ENCODE data around the gene RASAL2. TPM values are rescaled to one million over a fixed set of nuclear protein-coding genes. Genes with fewer than 3 reads are reported as not detected.

Gene RASAL2
- total and polyA plus RNA-seq, 11 donors: 6.2 to 112 (median 39.9) TPM

DNA sequence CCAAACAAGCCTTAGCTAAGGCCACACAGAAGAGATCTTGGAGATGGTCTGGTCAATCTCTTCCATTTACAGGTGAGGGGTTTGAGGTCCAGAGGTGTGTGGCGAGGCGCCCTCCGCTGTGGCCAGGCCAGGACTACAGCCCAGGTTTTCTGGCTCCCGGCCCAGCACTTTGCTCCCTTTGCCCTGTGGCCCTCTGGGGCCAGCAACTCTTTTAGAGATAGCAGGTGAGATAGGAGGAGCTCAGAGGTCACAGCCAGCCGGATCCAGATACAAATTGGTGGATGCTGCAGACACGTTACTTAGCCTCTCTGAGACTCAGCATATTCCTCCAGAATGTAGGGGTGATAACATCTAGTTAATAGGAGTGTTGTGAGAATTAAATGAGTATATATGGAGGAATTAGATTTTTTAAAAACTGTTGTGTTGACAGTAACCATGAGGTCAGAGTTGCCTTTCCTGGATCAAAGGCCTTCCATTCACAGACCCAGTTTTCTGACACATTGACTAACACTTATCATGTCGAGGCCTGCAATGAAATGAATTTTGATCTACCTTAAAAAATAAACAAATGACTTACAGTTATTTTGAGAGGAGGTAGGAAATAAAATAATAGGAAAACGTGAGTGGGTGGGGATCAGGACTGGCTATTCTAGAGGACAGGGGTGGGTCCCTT is 435.6 kb downstream of the RASAL2 start:
- no peak for TF ChIP-seq POLR2A (IDR thresholded peaks at IDR 0.05)
- TF ChIP-seq, protein P1, sequence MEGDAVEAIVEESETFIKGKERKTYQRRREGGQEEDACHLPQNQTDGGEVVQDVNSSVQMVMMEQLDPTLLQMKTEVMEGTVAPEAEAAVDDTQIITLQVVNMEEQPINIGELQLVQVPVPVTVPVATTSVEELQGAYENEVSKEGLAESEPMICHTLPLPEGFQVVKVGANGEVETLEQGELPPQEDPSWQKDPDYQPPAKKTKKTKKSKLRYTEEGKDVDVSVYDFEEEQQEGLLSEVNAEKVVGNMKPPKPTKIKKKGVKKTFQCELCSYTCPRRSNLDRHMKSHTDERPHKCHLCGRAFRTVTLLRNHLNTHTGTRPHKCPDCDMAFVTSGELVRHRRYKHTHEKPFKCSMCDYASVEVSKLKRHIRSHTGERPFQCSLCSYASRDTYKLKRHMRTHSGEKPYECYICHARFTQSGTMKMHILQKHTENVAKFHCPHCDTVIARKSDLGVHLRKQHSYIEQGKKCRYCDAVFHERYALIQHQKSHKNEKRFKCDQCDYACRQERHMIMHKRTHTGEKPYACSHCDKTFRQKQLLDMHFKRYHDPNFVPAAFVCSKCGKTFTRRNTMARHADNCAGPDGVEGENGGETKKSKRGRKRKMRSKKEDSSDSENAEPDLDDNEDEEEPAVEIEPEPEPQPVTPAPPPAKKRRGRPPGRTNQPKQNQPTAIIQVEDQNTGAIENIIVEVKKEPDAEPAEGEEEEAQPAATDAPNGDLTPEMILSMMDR (IDR thresholded peaks at IDR 0.05): no peak
- Histone ChIP-seq H3K27me3 (no peaks in the 10 kb centered on the region), H3K4me1 (peaks cover 0 to 9% (median 2%) of the 10 kb centered on the region in 12 donors), H3K9me3 (peaks cover 0 to 4% (median 0%) of the 10 kb centered on the region in 12 donors), H3K36me3 (no peaks in the 10 kb centered on the region), H3K27ac (no peak overlapping the region), H3K4me3 (no peak overlapping the region)
- ATAC-seq: no peak
- WGBS, 4 donors: 82 to 95% (median 93%) methylated on average over 5 to 8 of the region's 8 CpGs
- no peak for DNase-seq
- intact Hi-C loops (cut with DNase I): loop anchor here in 3 of 10 donors (5.0 to 10.0 kb wide), 2 partner anchors 215 to 473 kb away; no protein-coding TSS in a partner anchor

DNA sequence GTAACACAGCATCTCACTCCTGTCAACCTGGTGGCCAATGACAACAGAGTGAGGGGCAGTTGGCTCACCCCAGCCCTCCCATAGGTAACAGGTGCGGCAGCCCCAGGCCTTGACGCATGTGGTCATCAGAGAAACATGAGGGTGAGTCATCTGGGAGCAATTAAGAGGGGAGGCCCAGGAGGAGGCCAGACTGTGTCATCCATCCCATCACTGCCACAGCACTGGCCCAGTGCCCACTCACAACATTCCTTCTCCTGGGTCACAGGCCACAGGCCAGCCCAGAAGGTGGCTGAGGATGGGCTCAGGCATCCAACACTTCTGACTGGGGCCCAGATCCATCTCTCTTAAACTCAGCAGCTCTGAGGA is 436.1 kb downstream of the RASAL2 start:
- intact Hi-C loops (cut with DNase I): loop anchor here in 3 of 10 donors (5.0 to 10.0 kb wide), 2 partner anchors 215 to 472 kb away; no protein-coding TSS in a partner anchor
- TF ChIP-seq, protein P1 (IDR thresholded peaks at IDR 0.05): no peak
- no peak for TF ChIP-seq POLR2A (IDR thresholded peaks at IDR 0.05)
- Histone ChIP-seq H3K4me1 (peaks cover 0 to 9% (median 2%) of the 10 kb centered on the region in 12 donors), H3K27me3 (no peaks in the 10 kb centered on the region), H3K4me3 (no peak overlapping the region), H3K27ac (no peak overlapping the region), H3K36me3 (no peaks in the 10 kb centered on the region), H3K9me3 (no peaks in the 10 kb centered on the region)
- 53 to 86% (median 66%) methylated on average over 2 of the region's 2 CpGs for WGBS, 4 donors
- ATAC-seq (peak in 2 of 4 donors; percentile 27 to 46), DNase-seq (peak in 1 of 5 donors; percentile 60)

DNA sequence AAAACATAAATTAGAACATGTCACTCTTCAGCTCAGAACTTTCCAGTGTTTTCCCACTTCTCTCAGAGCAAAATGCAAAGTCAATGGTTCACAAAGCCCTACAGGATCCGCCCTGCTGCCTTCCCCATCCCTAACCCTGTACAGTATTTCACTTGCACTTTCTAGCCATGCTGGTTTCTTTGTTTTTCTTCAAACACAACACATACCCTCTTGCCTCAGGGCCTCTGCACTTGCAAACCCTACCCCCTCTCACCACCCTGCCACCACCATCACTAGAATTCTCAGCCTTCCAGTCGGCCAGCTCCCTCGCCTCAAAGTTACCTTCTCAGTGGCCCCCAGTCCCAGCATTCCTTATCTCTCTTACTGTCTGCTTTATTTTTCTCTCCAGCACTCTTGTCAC is 436.6 kb downstream of the RASAL2 start:
- no peak for TF ChIP-seq POLR2A (IDR thresholded peaks at IDR 0.05)
- TF ChIP-seq, protein P1 (IDR thresholded peaks at IDR 0.05): no peak
- intact Hi-C loops (cut with DNase I): loop anchor here in 3 of 10 donors (5.0 to 10.0 kb wide), 2 partner anchors 216 to 472 kb away; no protein-coding TSS in a partner anchor
- ATAC-seq: no peak
- WGBS, 4 donors: 85 to 90% (median 86%) methylated on average over 3 of the region's 3 CpGs
- no peaks in the 10 kb centered on the region for H3K36me3 ChIP-seq
- H3K4me1 ChIP-seq: peaks cover 0 to 9% (median 2%) of the 10 kb centered on the region in 12 donors
- no peak overlapping the region for H3K4me3 ChIP-seq
- no peaks in the 10 kb centered on the region for H3K27me3 ChIP-seq
- DNase-seq: no peak
- no peaks in the 10 kb centered on the region for H3K9me3 ChIP-seq
- H3K27ac ChIP-seq: no peak overlapping the region

DNA sequence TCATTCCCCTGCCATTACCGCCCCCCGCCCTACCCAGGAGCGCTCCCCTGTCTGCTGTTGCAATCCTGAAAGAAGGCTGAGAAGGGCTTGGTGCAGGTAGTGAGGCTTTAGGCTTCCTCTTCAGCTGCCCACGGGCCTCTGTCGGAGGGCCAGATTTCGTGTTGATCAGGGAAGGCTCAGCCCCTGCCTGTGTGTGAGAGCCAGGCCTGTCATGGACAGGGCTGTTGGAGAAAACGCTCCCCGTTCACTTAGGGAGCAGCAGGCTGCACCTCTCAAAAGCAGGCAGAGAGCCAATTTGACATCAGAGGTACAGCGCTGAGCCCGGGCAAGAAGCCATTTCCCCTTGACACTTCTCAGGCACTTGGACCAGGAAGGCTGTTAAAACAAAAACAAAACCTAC is 438.0 kb downstream of the RASAL2 start:
- peak overlapping the region in 1 of 12 donors; percentile 2 for H3K4me3 ChIP-seq
- peak in 2 of 5 donors; percentile 45 to 59 for DNase-seq
- no peaks in the 10 kb centered on the region for H3K9me3 ChIP-seq
- H3K27ac ChIP-seq: peak overlapping the region in 2 of 12 donors; percentile 13 to 41
- H3K27me3 ChIP-seq: no peaks in the 10 kb centered on the region
- intact Hi-C loops (cut with DNase I): loop anchor here in 3 of 10 donors (2.0 to 10.0 kb wide), 3 partner anchors 217 to 470 kb away; no protein-coding TSS in a partner anchor
- WGBS, 4 donors: 30 to 49% (median 45%) methylated on average over 6 to 10 of the region's 10 CpGs
- no peaks in the 10 kb centered on the region for H3K36me3 ChIP-seq
- TF ChIP-seq, protein P1 (IDR thresholded peaks at IDR 0.05): no peak
- TF ChIP-seq POLR2A (IDR thresholded peaks at IDR 0.05): no peak
- ATAC-seq: peak in 3 of 4 donors; percentile 8 to 30 (median 17)
- peaks cover 0 to 18% (median 5%) of the 10 kb centered on the region in 12 donors for H3K4me1 ChIP-seq
